B cell (primary cell): ENCODE results near the gene TEP1. TPM values are rescaled to one million over a fixed set of nuclear protein-coding genes. Genes with fewer than 3 reads are reported as not detected.
"Not testable (repeated sequence)": the region's sequence is repeated elsewhere in the genome, so short reads cannot be mapped to it uniquely, and the experiment has no call there.

Source experiments
- ATAC-seq: fragments of 200-7000 bp; cut with Tn5 transposase; one replicate; pipeline ENCODE4 v1.10.0; 2021; ENCODE audit warnings: low read depth, mild to moderate bottlenecking, moderate number of reproducible peaks, moderate library complexity
- CTCF ChIA-PET: fragments of 350-600 bp; sonication (Branson Sonifier 250); formaldehyde crosslinking; loops from one replicate; lab custom pipeline; 2021; ENCODE audit warnings: antibody characterized with exemption, inconsistent platforms; lab: Charles Lee
- POLR2A ChIA-PET: fragments of 350-600 bp; sonication (Branson Sonifier 250); formaldehyde crosslinking; loops from one replicate; lab custom pipeline; 2021; ENCODE audit warnings: antibody characterized with exemption; lab: Charles Lee
- DNase-seq: peaks from one replicate; pipeline ENCODE4 v3.0.0; 2013
- H2AFZ ChIP-seq: 2 replicates; pipeline ENCODE4 v1.6.1; 2012; ENCODE audit warnings: mild to moderate bottlenecking, low read depth, low read length; ENCODE audit not compliant: insufficient read depth, poor library complexity, severe bottlenecking
- H3K27ac ChIP-seq, 2 donors: 1 replicate in 1 of 2; 2 replicates in 1 of 2; pipeline ENCODE4 v1.5.1; 2012 to 2013; ENCODE audit warnings: low read length in 2 of 2, mild to moderate bottlenecking in 2 of 2, moderate library complexity in 1 of 2
- H3K27me3 ChIP-seq, 4 experiments: fragments of 200-600 bp in 1 of 4; sonication (generic) in 1 of 4; replicated peaks in 1 of 4; 1 replicate in 2 of 4; 2 replicates in 2 of 4; pipeline versions ENCODE4 v1.6.1 to v1.7.0; 2013 to 2016; ENCODE audit warnings: low read length in 3 of 4, mild to moderate bottlenecking in 2 of 4, mixed read lengths in 1 of 4, moderate library complexity in 1 of 4; ENCODE audit not compliant: insufficient read depth in 4 of 4, control insufficient read depth in 3 of 4; ENCODE audit errors: control extremely low read depth in 1 of 4
- H3K36me3 ChIP-seq, 2 experiments: replicated peaks in 1 of 2; 1 replicate in 1 of 2; 2 replicates in 1 of 2; pipeline versions ENCODE4 v1.6.1 to v1.7.1; 2013; ENCODE audit warnings: low read length in 1 of 2; ENCODE audit not compliant: insufficient read depth in 2 of 2, control insufficient read depth in 1 of 2; ENCODE audit errors: control extremely low read depth in 1 of 2, extremely low read depth in 1 of 2
- H3K4me1 ChIP-seq, 2 donors: fragments of 200-600 bp in 1 of 2; sonication (generic) in 1 of 2; 1 replicate in 1 of 2; 2 replicates in 1 of 2; pipeline versions ENCODE4 v1.5.1 to v1.6.1; 2013 to 2017; ENCODE audit warnings: low read length in 2 of 2; ENCODE audit not compliant: control insufficient read depth in 2 of 2, insufficient read depth in 2 of 2
- H3K4me2 ChIP-seq: replicated peaks from 2 replicates; pipeline ENCODE3; 2012; ENCODE audit warnings: mild to moderate bottlenecking, low read depth, low read length; ENCODE audit not compliant: poor library complexity, severe bottlenecking
- H3K4me3 ChIP-seq, 5 experiments: fragments of 200-600 bp in 1 of 5; sonication (generic) in 1 of 5; 1 replicate in 3 of 5; 2 replicates in 2 of 5; pipeline versions ENCODE4 v1.5.1 to v1.7.0; 2011 to 2016; ENCODE audit warnings: low read length in 4 of 5, mild to moderate bottlenecking in 4 of 5, low read depth in 2 of 5, control low read depth in 1 of 5, moderate library complexity in 1 of 5; ENCODE audit not compliant: insufficient read depth in 1 of 5; ENCODE audit errors: control extremely low read depth in 1 of 5, extremely low read depth in 1 of 5
- H3K79me2 ChIP-seq: fragments of 200-600 bp; sonication (generic); one replicate; pipeline ENCODE4 v1.6.0; 2016; ENCODE audit warnings: low read length; ENCODE audit not compliant: control insufficient read depth, insufficient read depth
- H3K9ac ChIP-seq: fragments of 200-600 bp; sonication (generic); 2 replicates; pipeline ENCODE4 v1.6.1; 2017; ENCODE audit warnings: mild to moderate bottlenecking, low read length, moderate library complexity
- H3K9me3 ChIP-seq, 3 donors: one replicate each; pipeline versions ENCODE4 v1.6.1 to v1.7.1; 2013; ENCODE audit warnings: low read length in 2 of 3; ENCODE audit not compliant: control insufficient read depth in 2 of 3, insufficient read depth in 1 of 3; ENCODE audit errors: control extremely low read depth in 1 of 3
- H4K20me1 ChIP-seq: 2 replicates; pipeline ENCODE4 v1.6.0; 2012; ENCODE audit warnings: mild to moderate bottlenecking, low read length; ENCODE audit not compliant: insufficient read depth, control insufficient read depth, poor library complexity, severe bottlenecking
- H3K27ac Mint-ChIP-seq: one replicate; pipeline ENCODE4 v1.8.0; 2021; ENCODE audit warnings: mixed read lengths
- H3K27me3 Mint-ChIP-seq: one replicate; pipeline ENCODE4 v1.8.0; 2021; ENCODE audit warnings: mixed read lengths
- H3K4me1 Mint-ChIP-seq: one replicate; pipeline ENCODE4 v1.8.0; 2021; ENCODE audit warnings: mixed read lengths
- H3K4me3 Mint-ChIP-seq: one replicate; pipeline ENCODE4 v1.8.0; 2021; ENCODE audit warnings: mixed read lengths
- H3K9me3 Mint-ChIP-seq: one replicate; pipeline ENCODE4 v1.8.0; 2022; ENCODE audit warnings: mixed read lengths; ENCODE audit not compliant: insufficient read depth
- EZH2 ChIP-seq: IDR thresholded peaks from 2 replicates; pipeline ENCODE4 v1.6.1; 2012; ENCODE audit warnings: borderline replicate concordance, low read depth, mild to moderate bottlenecking, moderate library complexity, low read length; ENCODE audit not compliant: insufficient read depth, poor library complexity, severe bottlenecking
- WGBS: methylation state at CpG from one replicate; pipeline ENCODE4 v1.1.5; 2013; ENCODE audit warnings: missing lambda C conversion rate; ENCODE audit not compliant: insufficient coverage; 5-methylcytosine and 5-hydroxymethylcytosine counted together
- intact Hi-C: fragments of 100-400 bp; cut with micrococcal nuclease; formaldehyde crosslinking; loops from one replicate; pipeline ENCODE4 v1.10.0; 2022
- polyA plus RNA-seq: library from polyadenylated mRNA; depleted of rRNA; stranded (reverse); fragments of >200 nt; gene quantifications from 2 replicates; pipeline ENCODE4 v1.2.3, GENCODE V29; 2012
- total RNA-seq, 2 donors: library from RNA; stranded (reverse); fragments of 120-200 nt in 1 of 2; gene quantifications; 1 replicate in 1 of 2; 2 replicates in 1 of 2; pipeline versions ENCODE4 v1.2.3 to v1.2.4, GENCODE V29; 2013 to 2022
- TF ChIP-seq, protein P1 (sequence below): fragments of 200-600 bp; IDR thresholded peaks from one replicate; pipeline ENCODE4 v1.8.0; 2022; ENCODE audit warnings: antibody characterized with exemption, mild to moderate bottlenecking

Gene TEP1
- total and polyA plus RNA-seq, 2 donors (not counting 1 experiment from before 2014, with no cell fraction given): 69.9 to 123 TPM

DNA sequence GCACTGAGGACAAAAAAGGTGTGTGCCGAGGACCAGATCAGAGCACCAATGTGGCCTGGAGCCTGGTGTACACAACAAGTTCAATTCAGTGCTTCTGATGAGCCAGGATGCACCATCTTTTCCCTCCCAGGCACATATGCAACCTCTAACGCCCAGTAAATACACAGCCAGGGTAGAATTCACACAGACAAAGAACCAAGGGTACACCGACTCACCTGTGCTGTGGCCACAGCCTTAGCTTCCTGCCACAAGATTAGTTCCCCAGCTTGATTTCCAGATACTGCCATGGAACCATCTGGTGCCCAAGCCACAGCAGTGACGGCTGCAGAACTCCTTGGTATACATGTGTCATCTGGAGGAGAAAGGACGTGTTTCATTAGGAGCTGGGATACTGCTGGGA is 40.5 kb downstream of the TEP1 start:
- TF ChIP-seq, protein P1, sequence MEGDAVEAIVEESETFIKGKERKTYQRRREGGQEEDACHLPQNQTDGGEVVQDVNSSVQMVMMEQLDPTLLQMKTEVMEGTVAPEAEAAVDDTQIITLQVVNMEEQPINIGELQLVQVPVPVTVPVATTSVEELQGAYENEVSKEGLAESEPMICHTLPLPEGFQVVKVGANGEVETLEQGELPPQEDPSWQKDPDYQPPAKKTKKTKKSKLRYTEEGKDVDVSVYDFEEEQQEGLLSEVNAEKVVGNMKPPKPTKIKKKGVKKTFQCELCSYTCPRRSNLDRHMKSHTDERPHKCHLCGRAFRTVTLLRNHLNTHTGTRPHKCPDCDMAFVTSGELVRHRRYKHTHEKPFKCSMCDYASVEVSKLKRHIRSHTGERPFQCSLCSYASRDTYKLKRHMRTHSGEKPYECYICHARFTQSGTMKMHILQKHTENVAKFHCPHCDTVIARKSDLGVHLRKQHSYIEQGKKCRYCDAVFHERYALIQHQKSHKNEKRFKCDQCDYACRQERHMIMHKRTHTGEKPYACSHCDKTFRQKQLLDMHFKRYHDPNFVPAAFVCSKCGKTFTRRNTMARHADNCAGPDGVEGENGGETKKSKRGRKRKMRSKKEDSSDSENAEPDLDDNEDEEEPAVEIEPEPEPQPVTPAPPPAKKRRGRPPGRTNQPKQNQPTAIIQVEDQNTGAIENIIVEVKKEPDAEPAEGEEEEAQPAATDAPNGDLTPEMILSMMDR: no peak
- TF ChIP-seq EZH2: no peak
- Histone ChIP-seq H3K9ac (no peak overlapping the region), H3K27ac (no peak overlapping the region), H3K27me3 (no peaks in the 10 kb centered on the region), H3K4me2 (no peak overlapping the region), H3K36me3 (peaks cover 3 to 95% of the 10 kb centered on the region in 2 experiments), H2AFZ (no peak overlapping the region), H3K79me2 (no peaks in the 10 kb centered on the region), H3K4me1 (no peaks in the 10 kb centered on the region), H3K4me3 (no peak overlapping the region), H3K9me3 (peaks cover 0 to 1% (median 0%) of the 10 kb centered on the region in 3 donors), H4K20me1 (no peaks in the 10 kb centered on the region)
- Mint-ChIP-seq H3K27me3 (no peaks in the 10 kb centered on the region), H3K4me1 (peaks cover 2% of the 10 kb centered on the region), H3K9me3 (peaks cover 2% of the 10 kb centered on the region), H3K27ac (no peak overlapping the region), H3K4me3 (no peak overlapping the region)
- ChIA-PET POLR2A (no interaction called here), CTCF (no interaction called here)
- DNase-seq (no peak), ATAC-seq (no peak)
- intact Hi-C loops: no loop called here
- WGBS: 74% methylated on average over 5 of the region's 5 CpGs

GRCh38 chr14:20365928-20366327 is 47.4 kb downstream of the TEP1 start:
- Histone ChIP-seq H3K36me3 (peaks cover 9 to 67% of the 10 kb centered on the region in 2 experiments), H3K9me3 (peaks cover 0 to 5% (median 0%) of the 10 kb centered on the region in 3 donors), H3K27ac (peak overlapping the region in 1 of 2 donors; percentile 4), H3K9ac (no peak overlapping the region), H4K20me1 (no peaks in the 10 kb centered on the region), H3K4me2 (no peak overlapping the region), H3K4me3 (no peak overlapping the region), H2AFZ (no peak overlapping the region), H3K27me3 (no peaks in the 10 kb centered on the region), H3K79me2 (no peaks in the 10 kb centered on the region), H3K4me1 (no peaks in the 10 kb centered on the region)
- no peak overlapping the region for H3K4me3 Mint-ChIP-seq
- ATAC-seq: no peak
- ChIA-PET POLR2A (no interaction called here), CTCF (no interaction called here)
- DNase-seq: no peak
- H3K27ac Mint-ChIP-seq: peak overlapping the region; percentile 29
- H3K9me3 Mint-ChIP-seq: peaks cover 3% of the 10 kb centered on the region
- peaks cover 5% of the 10 kb centered on the region for H3K4me1 Mint-ChIP-seq
- TF ChIP-seq EZH2: no peak
- TF ChIP-seq, protein P1: no peak
- intact Hi-C loops: no loop called here
- no peaks in the 10 kb centered on the region for H3K27me3 Mint-ChIP-seq

DNA sequence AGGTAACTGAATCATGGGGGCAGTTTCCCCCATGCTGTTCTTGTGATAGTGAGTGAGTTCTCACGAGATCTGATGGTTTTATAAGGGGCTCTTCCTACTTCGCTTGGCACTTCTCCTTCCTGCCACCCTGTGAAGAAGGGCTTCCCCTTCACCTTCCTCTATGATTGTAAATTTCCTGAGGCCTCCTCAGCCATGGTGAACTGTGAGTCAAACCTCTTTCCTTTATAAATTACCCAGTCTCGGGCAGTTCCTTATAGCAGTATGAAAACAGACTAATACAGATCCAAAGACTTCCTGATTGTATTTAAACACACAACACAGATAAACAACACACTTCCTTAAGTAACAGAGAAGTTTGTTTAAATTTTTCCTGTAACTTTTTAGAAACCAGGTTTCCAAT is 54.8 kb downstream of the TEP1 start:
- H3K9me3 ChIP-seq, H3K4me1 ChIP-seq, H3K27me3 ChIP-seq, H4K20me1 ChIP-seq, CTCF ChIA-PET, intact Hi-C loops, H2AFZ ChIP-seq, ATAC-seq, H3K4me1 Mint-ChIP-seq, H3K79me2 ChIP-seq, H3K9me3 Mint-ChIP-seq, H3K4me2 ChIP-seq, H3K27me3 Mint-ChIP-seq, H3K4me3 Mint-ChIP-seq, POLR2A ChIA-PET, H3K9ac ChIP-seq, H3K4me3 ChIP-seq, DNase-seq: not testable (repeated sequence)
- WGBS: 30% methylated on average over 2 of the region's 3 CpGs
- H3K36me3 ChIP-seq: peaks cover 12 to 46% of the 10 kb centered on the region in 2 experiments
- peak overlapping the region in 1 of 2 donors; percentile 48 for H3K27ac ChIP-seq
- H3K27ac Mint-ChIP-seq: peak overlapping the region; percentile 38
